OCI-LY1 (cell line): ENCODE data around the gene FRMD3.

Experiments
- EZH2 ChIP-seq: fragments of 200-600 bp; sonication (generic), shearing (Covaris generic); IDR thresholded peaks from 2 replicates; pipeline ENCODE4 v1.8.0; 2017; ENCODE audit warnings: borderline replicate concordance, mixed run types, mild to moderate bottlenecking, antibody characterized with exemption, low read length, moderate library complexity, mixed read lengths
- TF ChIP-seq, protein P1 (sequence below): fragments of 200-600 bp; sonication (generic), shearing (Covaris generic); IDR thresholded peaks from 2 replicates; pipeline ENCODE4 v1.5.1; 2017; ENCODE audit warnings: mild to moderate bottlenecking, antibody characterized with exemption, low read length, moderate library complexity, mixed read lengths

DNA sequence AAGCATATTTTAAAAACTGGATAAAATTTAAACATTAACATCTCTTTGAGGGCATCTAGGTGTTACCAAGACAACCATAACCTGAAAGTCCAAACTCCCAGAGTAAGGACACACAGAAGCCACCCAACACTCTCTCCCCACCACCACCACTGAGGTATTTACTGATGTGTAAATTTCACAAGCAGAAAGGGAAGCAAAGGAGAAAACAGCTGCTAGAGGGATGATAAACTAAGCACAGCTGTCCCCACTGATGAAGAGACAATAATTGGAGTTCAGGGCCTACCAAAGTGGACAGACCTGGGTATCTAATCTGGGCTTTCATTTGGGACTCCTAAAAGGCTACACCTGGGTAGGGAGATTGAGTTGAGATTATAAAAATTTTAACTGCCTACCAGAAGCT lies 63.6 kb downstream of the FRMD3 start:
- TF ChIP-seq, protein P1, sequence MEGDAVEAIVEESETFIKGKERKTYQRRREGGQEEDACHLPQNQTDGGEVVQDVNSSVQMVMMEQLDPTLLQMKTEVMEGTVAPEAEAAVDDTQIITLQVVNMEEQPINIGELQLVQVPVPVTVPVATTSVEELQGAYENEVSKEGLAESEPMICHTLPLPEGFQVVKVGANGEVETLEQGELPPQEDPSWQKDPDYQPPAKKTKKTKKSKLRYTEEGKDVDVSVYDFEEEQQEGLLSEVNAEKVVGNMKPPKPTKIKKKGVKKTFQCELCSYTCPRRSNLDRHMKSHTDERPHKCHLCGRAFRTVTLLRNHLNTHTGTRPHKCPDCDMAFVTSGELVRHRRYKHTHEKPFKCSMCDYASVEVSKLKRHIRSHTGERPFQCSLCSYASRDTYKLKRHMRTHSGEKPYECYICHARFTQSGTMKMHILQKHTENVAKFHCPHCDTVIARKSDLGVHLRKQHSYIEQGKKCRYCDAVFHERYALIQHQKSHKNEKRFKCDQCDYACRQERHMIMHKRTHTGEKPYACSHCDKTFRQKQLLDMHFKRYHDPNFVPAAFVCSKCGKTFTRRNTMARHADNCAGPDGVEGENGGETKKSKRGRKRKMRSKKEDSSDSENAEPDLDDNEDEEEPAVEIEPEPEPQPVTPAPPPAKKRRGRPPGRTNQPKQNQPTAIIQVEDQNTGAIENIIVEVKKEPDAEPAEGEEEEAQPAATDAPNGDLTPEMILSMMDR = no peak
- no peak for TF ChIP-seq EZH2
